ENCODE results near the gene PAK4. TPM values are rescaled to one million over a fixed set of nuclear protein-coding genes. Genes with fewer than 3 reads are reported as not detected.

PAK4 gene
- total and polyA plus RNA-seq, 2 of the 8 experiments (the other 6 are each of a cell fraction or from before 2014, with no cell fraction given): 50.7 to 64.4 TPM

DNA sequence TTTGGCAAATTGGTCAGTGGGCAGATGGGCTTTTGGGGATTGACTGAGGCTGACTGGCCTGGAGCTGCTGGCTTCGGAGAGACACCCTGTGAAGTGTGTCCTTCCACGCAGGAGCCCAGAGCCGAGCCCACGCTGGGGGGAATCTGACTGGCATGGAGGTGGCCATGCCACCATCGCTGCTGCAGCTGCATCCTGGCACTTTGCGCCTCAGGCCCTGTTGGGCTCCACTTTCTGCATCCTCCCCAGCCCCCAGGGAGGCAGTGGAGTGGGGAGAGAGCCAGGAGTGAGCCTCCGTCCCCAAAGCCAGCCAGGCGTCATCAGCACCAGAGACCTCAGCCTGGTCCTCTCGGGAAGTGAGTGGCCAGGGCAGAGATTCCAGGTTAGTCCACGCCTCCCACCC, 54.2 kb downstream of the PAK4 start:
- no peak overlapping the region for H3K4ac ChIP-seq (replicated peaks; ENCODE audit: insufficient read length, low read depth, low read length)
- no peak overlapping the region for H3K18ac ChIP-seq (ENCODE audit: extremely low read depth, low read length)
- H3K9me3 ChIP-seq (ENCODE audit: insufficient read depth in 2 of 2, low read depth in 1 of 2, low read length in 1 of 2): no peaks in the 10 kb centered on the region
- ChIA-PET CTCF (ENCODE audit: partially characterized antibody) (interaction anchor here (0.8 to 1.8 kb wide), 5 partner anchors 9 to 231 kb away, joined by 3 to 6 read pairs (median 4); no protein-coding TSS in a partner anchor), POLR2A (ENCODE audit: partially characterized antibody) (interaction anchor here (0.6 to 1.7 kb wide), 2 partner anchors 33 to 828 kb away, joined by 3 to 7 read pairs; no protein-coding TSS in a partner anchor)
- TF ChIP-seq RAD21 (IDR thresholded peaks at IDR 0.05 in 1 of 2, conservative IDR thresholded peaks at IDR 0.05 in 1 of 2; ENCODE audit: low read depth in 2 of 2, low read length in 2 of 2) (no peak), CHD1 (IDR thresholded peaks at IDR 0.05; ENCODE audit: low read depth, low read length) (no peak)
- 92% methylated on average over 10 of the region's 10 CpGs; no CpG with 5 or more reads in 1 of the 2 experiments for WGBS, 2 experiments (ENCODE audit: extremely low coverage in 1 of 2, insufficient coverage in 1 of 2, insufficient read length in 1 of 2, insufficient replicate concordance in 2 of 2, low coverage in 1 of 2, low lambda C conversion rate in 2 of 2, missing lambda C conversion rate in 1 of 2)
- peaks cover 0 to 2% of the 10 kb centered on the region in 2 experiments for H4K20me1 ChIP-seq (replicated peaks in 1 of 2; ENCODE audit: control insufficient read depth in 1 of 2, insufficient read depth in 2 of 2, low read length in 2 of 2)
- no peaks in the 10 kb centered on the region for H3K79me2 ChIP-seq (ENCODE audit: control insufficient read depth in 1 of 2, insufficient read depth in 2 of 2, low read length in 2 of 2)
- DNase-seq (ENCODE audit: low read depth in 1 of 2, low spot score in 2 of 2): no peak
- H2AFZ ChIP-seq (ENCODE audit: low read length): no peak overlapping the region
- H3K27me3 ChIP-seq (replicated peaks in 1 of 4; ENCODE audit: control insufficient read depth in 3 of 4, extremely low read depth in 1 of 4, insufficient read depth in 3 of 4, low read length in 3 of 4): no peaks in the 10 kb centered on the region
- no peak overlapping the region for H3K23ac ChIP-seq (ENCODE audit: insufficient read length)
- no peaks in the 10 kb centered on the region for H3K4me1 ChIP-seq (replicated peaks in 1 of 4; ENCODE audit: control insufficient read depth in 3 of 4, insufficient read depth in 4 of 4, low read length in 3 of 4)
- peaks cover 0 to 19% (median 7%) of the 10 kb centered on the region in 4 experiments; a peak in 3 of 8 replicates for H3K36me3 ChIP-seq (ENCODE audit: control insufficient read depth in 2 of 4, insufficient read depth in 4 of 4, low read length in 3 of 4)
- H4K5ac ChIP-seq (ENCODE audit: insufficient read length, low read depth, low read length): no peak overlapping the region
- FAIRE-seq: no peak
- H3K9ac ChIP-seq (replicated peaks in 1 of 4; ENCODE audit: extremely low read depth in 1 of 4, low read depth in 3 of 4, low read length in 3 of 4): no peak overlapping the region
- no peak overlapping the region for H2BK12ac ChIP-seq (ENCODE audit: low read depth, low read length)
- peak overlapping the region; percentile 57; the same call in 1 of the 2 replicates for H4K8ac ChIP-seq (ENCODE audit: extremely low read depth, insufficient read depth, low read length)
- H3K4me3 ChIP-seq (ENCODE audit: extremely low read depth in 1 of 4, insufficient read depth in 2 of 4, low read depth in 3 of 4, low read length in 4 of 4): no peak overlapping the region
- H3K4me2 ChIP-seq (ENCODE audit: insufficient read depth in 1 of 2, low read depth in 2 of 2, low read length in 2 of 2): no peak overlapping the region
- no peaks in the 10 kb centered on the region for H3K79me1 ChIP-seq (ENCODE audit: low read depth, low read length)
- H3K56ac ChIP-seq (replicated peaks; ENCODE audit: insufficient read length, low read depth, low read length): no peak overlapping the region
- no peak overlapping the region for H2BK15ac ChIP-seq (ENCODE audit: low read length)
- H2BK5ac ChIP-seq (ENCODE audit: low read depth, low read length): no peak overlapping the region
- H4K91ac ChIP-seq (replicated peaks; ENCODE audit: insufficient read length, low read length): no peak overlapping the region
- no peak overlapping the region for H3K14ac ChIP-seq (ENCODE audit: insufficient read length)
- no peak overlapping the region for H2AK5ac ChIP-seq (ENCODE audit: low read depth, low read length)
- H2BK120ac ChIP-seq (replicated peaks; ENCODE audit: low read depth, low read length): no peak overlapping the region
- no peak overlapping the region for H3K27ac ChIP-seq (ENCODE audit: low read depth, low read length)
- H3K23me2 ChIP-seq (ENCODE audit: low read depth, low read length): no peaks in the 10 kb centered on the region
- no peak overlapping the region for H2BK20ac ChIP-seq (ENCODE audit: low read length)
